Fibroblast of skin of right quadriceps (primary cell): Measurements from ENCODE around the gene RTEL1.
"Not testable (repeated sequence)": the region's sequence is repeated elsewhere in the genome, so short reads cannot be mapped to it uniquely, and the experiment has no call there.

ENCODE experiments used
- DNase-seq: peaks from one replicate; pipeline ENCODE4 v3.0.0-alpha.2; 2013

RTEL1 gene

GRCh38 chr20:63701329-63702035 is 43.4 kb downstream of the RTEL1 start:
- no peak for DNase-seq

DNA sequence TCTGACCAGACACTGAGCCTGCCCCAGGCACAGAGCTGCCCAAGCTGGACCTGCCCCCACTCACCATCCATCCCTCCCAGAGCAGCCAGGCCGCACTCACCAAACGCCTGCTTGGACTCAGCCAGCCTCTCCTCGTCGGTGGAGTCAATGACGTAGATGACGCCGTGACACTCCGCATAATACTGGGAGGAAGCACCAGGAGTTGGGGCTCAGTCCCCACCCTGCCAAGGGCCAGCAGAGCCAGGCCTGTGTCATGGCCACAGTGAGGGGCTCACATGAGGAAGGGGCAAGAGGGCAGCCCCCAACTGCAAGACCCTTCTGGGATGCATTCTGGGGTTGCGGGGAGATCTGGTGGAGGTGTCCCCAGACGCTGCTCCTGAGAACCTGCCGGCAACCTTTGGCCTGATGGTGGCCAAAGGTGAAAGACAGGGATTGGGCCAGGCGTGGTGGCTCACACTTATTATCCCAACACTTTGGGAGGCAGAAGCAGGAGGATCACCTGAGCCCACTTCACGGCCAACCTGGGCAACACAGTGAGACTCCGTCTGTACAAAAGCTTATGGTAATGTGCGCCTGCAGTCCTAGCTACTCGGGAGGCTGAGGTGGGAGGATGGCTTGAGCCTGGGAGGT is 44.0 kb downstream of the RTEL1 start:
- DNase-seq = no peak

DNA sequence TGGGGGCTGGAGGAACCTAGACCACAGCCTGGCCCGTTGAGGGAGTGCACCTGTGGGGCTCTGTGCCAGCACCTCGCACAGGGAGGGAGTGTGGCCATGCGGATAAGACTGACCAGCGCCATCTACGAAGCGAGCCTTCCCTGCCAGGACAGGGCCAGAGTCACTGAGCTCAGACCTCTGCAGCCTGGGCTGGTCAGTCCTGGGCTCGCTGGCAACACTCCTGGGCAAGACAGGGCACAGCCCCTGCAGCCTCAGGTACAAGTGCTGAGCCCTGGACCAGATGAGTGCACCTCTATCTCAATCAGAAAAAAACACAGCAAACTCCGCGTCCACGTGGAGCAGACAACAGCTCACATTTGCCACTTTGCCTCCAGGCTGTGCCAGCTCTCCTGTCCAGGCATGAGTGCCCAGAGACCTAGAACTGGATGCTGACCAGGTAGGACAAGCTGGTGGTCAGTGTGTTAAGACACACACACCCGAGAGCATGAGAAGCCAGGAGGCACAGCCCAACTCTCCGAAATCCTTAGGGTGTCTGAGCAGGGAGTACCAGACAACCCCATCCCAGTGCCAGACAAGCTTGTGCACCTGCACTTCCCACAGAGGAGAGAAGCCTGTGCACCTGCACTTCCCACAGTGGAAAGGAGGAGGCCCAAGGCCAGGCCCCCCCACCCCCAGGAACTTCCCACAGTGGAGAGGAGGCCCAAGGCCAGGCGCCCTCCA is 44.8 kb downstream of the RTEL1 start:
- DNase-seq = no peak

- DNase-seq = no peak
Observed at GRCh38 chr20:63703471-63703975, 45.4 kb downstream of the RTEL1 start.

DNA sequence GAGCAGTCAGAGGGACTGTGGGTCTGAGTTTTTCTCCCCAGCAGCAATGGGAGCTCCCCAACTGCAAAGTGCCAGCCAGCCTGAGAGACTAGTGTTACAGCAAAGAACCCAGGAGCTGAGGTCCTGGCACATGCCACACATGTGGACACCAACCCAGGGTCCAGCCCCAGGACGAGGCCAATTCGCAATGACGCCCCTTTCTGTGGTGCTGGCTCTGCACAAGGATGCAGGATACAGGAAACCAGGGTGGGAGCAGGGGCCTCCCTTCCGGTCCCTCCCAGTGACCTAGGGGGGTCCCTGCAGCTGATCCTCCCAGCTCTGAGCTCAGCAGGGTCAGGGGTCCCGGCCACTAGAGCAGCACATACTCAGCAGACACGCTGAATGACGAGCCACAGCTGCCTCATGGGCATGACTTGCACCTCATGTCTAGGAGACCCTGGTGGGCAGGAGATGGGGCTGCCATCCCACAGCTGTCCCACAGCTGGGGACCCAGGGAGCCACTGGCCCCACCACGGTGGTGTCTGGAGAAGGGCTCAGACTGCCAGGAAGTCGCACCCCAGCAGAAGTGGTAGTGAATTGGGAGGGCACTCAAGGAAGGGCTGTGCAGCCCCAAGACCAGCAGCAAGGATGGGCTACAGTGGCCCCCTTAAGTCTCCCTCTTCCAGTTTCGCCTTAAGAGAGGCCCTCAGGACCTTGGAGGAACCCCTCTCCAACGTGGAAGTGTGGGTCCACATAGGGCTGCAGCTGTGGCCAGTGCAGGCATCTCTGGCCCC is 46.0 kb downstream of the RTEL1 start:
- no peak for DNase-seq

DNA sequence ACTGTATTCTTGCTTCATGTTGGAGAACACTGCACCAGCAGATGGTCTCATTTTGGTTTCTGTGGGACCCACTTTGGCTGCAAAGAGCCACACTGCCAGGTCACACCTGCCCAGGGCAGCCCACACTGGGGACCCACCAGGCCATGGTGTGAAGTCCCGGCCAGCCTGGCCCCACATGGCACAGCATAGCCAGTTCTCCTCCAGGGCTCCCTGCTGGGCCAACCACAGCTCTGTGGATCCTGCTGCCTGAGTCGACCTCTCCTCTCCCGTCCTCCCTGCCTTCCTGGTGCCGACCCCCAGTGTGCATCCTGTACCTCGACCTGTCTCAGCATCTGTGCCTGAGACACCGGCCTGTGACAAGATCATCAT is 46.6 kb downstream of the RTEL1 start:
- no peak for DNase-seq

- DNase-seq = no peak
Observed at GRCh38 chr20:63705232-63706026, 47.3 kb downstream of the RTEL1 start.

GRCh38 chr20:63706027-63706695 is 48.0 kb downstream of the RTEL1 start:
- DNase-seq = no peak

GRCh38 chr20:63706852-63707557 is 48.9 kb downstream of the RTEL1 start:
- DNase-seq = no peak

GRCh38 chr20:63707558-63708300 is 49.6 kb downstream of the RTEL1 start, which contains the start of the genes ARFRP1 and ZGPAT:
ARFRP1 (minus strand) TSS chr20:63707976; CDS start chr20:63707091, 885 bp downstream.
ZGPAT (plus strand) TSS chr20:63708039; CDS start chr20:63708581, 542 bp downstream.
- peak; percentile 77 for DNase-seq

DNA sequence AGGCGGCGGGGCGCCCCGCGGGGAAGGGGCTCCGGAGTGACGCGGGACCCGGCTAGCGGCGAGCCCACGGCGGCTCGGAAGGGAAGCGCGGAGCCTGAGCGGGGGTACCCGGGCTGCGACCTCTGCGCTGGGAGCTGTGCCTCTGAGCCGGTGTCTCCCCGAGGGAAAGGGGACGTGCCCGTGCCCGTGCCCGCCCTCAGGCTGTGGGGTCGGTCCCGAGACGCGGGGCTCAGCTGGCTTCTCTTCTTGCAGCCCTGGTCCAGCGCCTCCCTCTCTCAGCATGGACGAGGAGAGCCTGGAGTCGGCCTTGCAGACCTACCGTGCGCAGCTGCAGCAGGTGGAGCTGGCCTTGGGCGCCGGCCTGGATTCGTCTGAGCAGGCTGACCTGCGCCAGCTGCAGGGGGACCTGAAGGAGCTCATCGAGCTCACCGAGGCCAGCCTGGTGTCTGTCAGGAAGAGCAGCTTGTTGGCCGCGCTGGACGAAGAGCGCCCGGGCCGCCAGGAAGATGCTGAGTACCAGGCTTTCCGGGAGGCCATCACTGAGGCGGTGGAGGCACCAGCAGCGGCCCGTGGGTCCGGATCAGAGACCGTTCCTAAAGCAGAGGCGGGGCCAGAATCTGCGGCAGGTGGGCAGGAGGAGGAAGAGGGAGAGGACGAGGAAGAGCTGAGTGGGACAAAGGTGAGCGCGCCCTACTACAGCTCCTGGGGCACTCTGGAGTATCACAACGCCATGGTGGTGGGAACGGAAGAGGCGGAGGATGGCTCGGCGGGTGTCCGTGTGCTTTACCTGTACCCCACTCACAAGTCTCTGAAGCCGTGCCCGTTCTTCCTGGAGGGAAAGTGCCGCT is 50.4 kb downstream of the RTEL1 start:
- no peak for DNase-seq

GRCh38 chr20:63709149-63709527 is 51.0 kb downstream of the RTEL1 start:
- no peak for DNase-seq

DNA sequence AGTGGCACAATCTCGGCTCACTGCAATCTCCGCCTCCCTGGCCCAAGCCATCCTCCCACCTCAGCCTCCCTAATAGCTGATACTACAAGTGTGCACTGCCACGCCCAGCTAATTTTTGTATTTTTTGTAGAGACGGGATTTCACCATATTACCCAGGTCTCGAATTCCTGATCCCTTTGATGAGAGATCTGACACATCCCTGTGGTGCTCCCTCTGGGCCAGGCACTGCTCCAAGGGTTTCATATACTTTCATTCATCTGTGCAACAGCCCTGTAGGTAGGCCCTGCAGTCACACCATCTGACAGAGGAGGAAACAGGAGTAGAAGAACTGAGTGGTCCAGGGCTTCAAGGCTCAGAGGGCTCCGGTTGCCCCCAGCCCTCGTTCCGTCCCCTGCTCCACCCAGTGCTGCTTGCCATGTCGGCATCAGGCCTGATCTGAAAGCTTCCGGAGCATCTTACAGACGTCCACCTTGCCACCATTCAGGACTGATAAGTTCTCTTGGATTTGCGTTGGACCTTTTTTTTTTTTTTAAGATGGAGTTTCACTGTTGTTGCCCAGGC is 53.1 kb downstream of the RTEL1 start:
- no peak for DNase-seq

DNA sequence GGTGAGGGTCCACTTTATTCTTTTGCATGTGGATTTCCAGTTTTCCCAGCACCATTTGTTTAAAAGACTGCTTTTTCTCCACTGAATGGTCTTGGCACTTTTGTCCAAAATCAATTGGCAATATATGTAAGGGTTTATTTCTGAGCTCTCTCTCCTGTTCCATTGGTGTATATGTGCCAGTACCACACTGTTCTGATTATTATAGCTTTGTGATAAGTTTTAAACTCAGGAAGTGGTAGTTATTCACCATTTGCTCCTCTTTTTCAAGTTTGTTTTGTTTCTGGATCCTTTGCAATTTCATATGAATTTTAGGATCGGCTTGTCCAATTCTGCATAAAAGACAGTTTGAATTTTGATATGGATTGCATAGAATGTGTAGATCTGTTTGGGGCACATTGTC is 54.1 kb downstream of the RTEL1 start:
- DNase-seq = no peak

DNA sequence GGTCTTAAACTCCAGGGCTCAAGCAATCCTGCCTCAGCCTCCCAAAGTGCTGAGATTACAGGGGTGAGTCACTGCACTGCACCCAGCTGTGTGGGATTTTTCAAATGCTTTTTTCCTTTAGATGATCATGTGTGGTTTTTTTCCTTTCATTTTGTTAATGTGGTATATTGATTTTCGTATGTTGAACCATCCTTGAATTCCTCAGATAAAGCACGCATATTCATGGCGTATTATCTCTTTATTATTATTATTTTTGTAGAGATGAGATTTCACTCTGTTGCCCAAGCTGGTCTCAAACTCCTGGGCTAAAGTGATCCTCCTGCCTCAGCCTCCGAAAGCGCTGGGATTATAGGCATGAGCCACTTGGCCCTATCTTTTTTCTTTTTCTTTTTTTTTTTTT is 56.7 kb downstream of the RTEL1 start:
- no peak for DNase-seq

GRCh38 chr20:63718996-63719395 is 60.9 kb downstream of the RTEL1 start:
- no peak for DNase-seq

GRCh38 chr20:63722967-63723622 is 65.0 kb downstream of the RTEL1 start:
- not testable (repeated sequence) for DNase-seq

DNA sequence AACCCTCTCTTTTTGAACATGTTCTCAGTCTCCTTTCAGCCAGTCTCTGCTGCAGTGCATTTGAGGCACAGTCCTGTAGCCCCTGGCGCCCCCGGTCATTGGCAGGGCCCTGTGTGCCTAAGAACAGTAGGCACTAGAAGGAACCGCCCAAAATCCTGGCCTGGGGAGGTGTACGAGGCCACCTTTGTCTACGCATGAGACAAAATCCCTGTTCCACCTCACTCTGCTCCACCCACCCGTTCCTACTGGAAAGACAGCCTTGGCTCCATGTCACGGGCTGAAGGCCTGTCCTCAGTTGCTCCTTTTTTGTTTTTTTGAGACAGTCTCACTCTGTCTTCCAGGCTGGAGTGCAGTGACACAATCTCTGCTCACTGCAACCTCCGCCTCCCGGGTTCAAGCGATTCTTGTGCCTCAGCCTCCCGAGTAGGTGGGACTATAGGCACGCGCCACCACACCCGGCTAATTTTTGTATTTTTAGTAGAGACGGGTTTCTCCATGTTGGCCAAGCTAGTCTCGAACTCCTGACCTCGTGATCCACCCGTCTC is 72.1 kb downstream of the RTEL1 start:
- DNase-seq = not testable (repeated sequence)
